Stimulated activated CD4-positive, alpha-beta T cell treated with anti-CD3 and anti-CD28 coated beads, Interleukin-15, amount 100 ng/mL, for 48 hours (primary cell): ENCODE measurements around the gene SLC25A21.
"Not testable (repeated sequence)": the region's sequence is repeated elsewhere in the genome, so short reads cannot be mapped to it uniquely, and the experiment has no call there.

Source experiments
- DNase-seq, 2 donors: peaks; one replicate each; pipeline ENCODE4 v3.0.0-alpha.2; 2020; ENCODE audit warnings: low read depth in 2 of 2

SLC25A21 gene

GRCh38 chr14:36869125-36869524 is 303.3 kb downstream of the SLC25A21 start:
- no peak for DNase-seq

DNA sequence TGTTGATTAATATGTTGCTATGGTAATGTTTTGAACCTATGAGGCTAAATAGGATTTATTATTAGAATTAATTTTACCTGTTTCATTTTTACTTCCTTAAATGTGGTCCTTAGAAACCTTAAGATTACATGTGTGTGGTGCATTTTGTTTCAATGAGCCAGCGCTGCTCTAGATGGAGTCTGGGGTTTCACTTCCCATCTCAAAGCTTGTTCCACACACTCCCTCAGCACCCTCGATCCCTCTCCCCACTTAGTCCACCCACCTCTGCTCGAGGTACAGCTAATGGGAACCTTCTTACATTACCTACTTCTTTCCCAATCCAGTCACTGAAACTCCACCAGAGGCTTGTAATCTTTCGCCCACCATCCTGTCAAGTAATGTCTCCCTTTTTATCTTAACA is 305.5 kb downstream of the SLC25A21 start:
- no peak for DNase-seq

- no peak for DNase-seq
Measured at GRCh38 chr14:36863271-36863670, 309.1 kb downstream of the SLC25A21 start.

DNA sequence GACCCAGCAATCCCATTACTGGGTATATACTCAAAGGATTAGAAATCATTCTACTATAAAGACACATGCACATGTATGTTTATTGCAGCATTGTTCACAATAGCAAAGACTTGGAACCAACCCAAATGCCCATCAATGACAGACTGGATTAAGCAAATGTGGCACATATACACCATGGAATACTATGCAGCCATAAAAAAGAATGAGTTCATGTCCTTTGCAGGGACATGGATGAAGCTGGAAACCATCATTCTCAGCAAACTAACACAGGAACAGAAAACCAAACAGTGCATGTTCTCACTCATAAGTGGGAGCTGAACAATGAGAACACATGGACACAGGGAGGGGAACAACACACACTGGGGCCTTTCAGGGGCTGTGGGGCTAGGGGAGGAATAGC is 310.2 kb downstream of the SLC25A21 start:
- DNase-seq = not testable (repeated sequence)

DNA sequence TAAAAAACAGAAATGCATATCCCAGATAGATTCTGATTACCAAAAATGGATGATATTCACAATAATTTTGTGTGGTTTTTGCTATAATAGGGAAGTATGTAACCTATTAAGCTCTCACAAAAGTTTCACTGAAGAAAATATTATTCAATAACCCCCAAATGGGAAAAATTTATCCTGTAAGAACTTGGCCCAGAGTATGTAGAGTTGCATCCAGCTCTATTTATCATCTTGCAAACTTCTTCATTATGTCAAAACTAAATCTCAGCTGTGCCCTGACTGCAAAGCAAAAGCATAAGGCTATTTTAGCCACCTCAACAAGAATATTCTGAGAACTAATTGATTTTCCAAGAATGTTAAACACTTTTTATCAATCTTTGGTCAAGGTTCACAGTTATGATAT is 311.6 kb downstream of the SLC25A21 start:
- no peak for DNase-seq

DNA sequence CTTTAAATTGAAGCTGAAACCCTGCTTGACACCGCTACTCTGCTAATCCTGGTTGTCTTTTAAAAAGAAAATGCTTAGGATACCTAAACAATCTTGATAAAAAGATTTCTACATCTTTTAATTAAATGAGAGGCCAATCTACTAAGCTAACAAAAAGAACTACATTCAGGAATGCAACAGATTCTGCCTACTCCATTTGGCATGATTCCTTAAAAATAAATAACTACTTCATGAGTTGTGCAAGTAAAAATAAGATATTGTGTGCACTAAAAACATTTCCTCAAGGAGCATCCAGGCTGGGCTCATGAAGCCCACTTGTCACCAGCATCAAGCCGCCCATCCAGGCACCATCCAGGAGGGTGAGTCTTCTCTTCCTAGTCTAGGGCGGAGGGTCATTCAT is 313.3 kb downstream of the SLC25A21 start:
- DNase-seq = no peak

GRCh38 chr14:36857842-36858445 is 314.5 kb downstream of the SLC25A21 start:
- no peak for DNase-seq

- DNase-seq = no peak
Measured at GRCh38 chr14:36857136-36857535, 315.3 kb downstream of the SLC25A21 start.

DNA sequence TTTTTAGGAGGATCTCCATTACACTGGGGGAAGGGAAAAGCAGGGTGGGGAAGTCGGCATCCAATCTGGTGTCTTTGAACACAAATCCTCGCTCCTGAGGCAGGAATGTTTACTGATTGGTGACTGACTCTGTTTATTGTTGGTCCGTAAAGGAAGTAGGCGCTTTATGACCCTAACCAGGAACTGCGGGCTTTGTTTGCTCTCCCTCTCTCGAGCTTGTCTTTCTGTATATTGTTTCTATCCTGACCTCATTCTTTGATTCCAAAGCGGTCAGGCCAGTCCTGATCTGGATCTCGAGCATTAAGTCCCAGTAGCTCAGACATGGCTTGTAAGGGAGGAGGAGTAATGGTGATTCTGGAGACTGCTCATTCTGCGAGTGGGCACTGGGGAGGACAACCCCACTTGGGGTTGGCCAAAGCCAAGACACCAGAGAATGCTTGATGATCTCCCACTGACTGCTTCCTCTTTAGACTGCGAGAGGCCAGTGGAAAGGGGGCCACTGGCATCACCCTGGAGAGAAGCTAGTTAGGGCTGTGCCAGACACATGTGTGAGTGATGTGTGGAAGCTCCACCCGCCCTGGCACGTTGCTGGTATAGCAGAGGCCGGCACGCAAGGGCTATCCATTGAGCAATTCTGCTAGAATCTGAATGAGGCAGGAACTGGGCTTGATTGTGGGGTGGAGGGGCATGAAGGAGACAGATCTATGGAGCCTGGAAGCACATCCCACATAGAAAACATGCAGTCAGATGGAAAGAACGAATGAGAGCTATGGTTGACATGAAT is 316.1 kb downstream of the SLC25A21 start:
- no peak for DNase-seq

DNA sequence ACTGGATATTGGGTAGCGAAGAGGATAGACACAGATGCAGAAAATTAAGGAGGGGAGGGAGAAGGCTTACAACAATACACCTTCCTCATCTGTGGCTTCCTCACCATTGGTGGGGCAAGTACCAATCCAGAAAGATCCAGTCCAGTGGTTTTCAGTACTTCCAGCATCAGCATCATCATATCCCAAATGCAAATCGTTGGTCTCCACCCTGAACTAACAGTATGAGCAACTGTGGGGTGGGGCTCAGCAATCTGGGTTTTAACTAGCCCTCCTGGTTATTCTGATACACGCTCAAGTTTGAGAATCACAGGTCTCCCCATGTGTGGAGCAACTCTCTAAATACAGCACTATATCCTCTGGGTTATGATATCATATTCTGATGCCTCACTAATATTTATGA is 317.0 kb downstream of the SLC25A21 start:
- DNase-seq = no peak

DNA sequence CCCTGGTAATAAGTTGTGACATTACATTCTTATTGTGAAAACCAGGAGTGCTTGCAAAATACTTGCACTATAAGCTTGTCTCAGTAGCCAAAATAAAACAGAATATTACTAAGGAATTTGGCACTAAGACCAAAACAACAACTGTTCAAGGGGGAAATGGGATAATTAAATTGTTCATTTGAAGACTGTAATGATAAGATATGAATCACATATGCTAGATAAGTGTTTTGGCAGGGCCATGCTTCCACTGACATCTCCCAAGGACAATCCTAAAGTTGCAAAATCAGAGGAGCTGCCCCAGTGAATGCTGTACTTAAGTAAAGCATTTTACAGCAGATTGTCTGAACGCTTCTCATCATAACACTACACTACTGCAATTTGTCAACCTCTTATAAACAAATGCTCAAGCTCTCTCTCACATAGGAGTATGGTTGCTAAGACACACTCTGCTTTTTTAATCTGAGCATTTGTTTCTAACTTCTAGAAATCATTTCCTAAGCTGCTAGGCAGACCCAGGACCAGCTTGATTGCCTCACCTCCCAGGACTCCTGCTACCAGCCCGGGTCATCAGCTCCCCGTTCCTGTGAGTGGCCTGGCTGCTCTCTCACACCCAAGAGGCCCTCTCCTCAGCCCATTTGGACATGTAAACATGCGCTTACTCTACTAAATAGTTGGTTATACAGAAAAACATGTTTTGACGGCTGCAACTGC is 319.3 kb downstream of the SLC25A21 start:
- no peak for DNase-seq

- DNase-seq = no peak
Measured at GRCh38 chr14:36848213-36848612, 324.2 kb downstream of the SLC25A21 start.

DNA sequence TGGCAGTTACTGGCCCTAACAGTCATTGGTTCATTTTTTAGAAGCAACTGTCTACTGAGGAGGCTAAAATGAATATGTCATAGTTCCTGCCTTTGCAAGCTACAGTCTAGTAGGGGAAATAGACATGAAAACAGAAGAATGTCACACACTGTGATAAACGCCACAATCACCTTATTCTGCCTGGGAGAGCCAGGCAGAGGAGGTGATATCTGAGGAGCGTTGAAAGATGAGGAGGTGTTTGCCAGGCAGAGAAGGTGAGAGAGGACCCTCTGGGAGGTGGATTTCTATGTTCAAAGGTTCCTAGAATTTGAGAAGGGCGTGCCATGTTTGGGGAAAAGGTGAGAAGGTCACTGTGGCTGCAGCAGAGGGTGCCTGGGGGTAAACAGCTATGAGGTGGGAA is 325.0 kb downstream of the SLC25A21 start:
- no peak for DNase-seq

GRCh38 chr14:36845356-36846012 is 326.9 kb downstream of the SLC25A21 start:
- no peak for DNase-seq

DNA sequence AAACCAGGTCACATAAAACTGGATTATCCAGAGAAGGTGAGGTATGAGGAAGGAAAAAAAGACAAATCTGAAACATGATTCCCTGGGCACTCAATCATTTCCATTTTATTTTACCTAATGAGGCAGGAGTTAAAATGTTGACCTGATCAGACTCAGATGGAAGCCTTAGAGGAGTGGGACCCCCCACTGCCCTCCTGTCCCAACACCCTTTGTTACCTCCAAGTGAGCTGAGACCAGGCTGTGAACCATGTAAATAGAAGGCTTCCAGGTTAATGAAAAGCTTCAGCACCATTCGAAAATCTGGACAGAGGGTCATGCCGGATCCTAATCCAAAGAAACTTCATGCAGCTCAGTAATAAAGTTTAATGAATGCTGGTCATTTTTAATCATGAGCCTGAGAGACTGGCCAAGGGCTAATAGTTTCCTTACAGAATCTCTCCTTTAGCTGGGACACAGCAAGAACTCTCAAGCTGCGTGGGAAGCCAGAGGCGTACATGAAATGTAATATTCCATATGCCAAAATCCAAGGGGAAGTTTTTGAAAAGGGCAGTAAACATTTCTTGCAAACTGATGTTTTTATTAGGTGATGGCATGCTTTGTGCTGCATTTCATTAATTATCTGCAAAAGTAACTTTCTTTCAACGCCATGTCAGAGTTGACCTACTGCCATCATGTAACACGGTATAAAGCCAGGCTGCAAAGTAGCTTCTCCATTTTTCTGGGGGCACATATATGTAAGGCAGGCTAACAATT is 327.8 kb downstream of the SLC25A21 start:
- no peak for DNase-seq

DNA sequence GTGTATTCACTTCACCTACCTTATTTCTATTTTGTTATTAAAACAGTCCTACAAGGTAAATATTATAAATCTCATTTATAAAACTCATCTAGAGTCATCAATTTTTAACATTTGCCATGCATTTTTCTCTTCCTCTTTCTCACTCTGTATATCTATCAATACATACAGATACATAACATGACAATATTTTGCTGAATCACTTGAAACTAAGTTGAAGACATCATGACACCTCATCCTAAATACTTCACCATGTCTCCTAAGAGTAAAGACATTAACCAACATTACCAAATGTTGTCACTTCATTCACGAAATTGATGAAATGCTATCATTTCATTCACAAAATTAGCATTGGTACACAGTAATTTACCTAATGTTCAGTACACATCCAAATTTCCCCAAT is 329.0 kb downstream of the SLC25A21 start:
- DNase-seq = no peak

- DNase-seq = no peak
Measured at GRCh38 chr14:36835128-36835527, 337.3 kb downstream of the SLC25A21 start.

GRCh38 chr14:36834293-36834692 is 338.1 kb downstream of the SLC25A21 start:
- no peak for DNase-seq

DNA sequence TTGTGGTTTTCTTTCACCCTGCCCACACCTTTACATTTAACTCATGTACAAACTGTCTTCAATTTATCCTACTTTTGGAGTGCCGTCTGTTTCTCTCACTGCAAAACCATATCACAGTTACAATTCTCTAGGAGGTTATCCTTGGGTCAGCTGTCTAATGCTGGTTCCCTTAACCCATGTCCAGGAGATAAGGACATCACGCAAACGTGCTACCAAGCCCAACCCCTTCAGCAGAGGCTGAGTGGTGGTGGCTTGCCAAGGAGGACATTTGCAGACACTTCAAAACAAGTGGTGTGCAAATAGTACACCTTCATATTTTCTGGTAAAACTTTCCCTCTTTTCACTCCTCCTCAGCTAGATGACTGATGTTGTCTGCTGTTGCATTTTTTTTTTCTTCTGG is 342.9 kb downstream of the SLC25A21 start:
- DNase-seq = no peak

GRCh38 chr14:36827861-36828260 is 344.5 kb downstream of the SLC25A21 start:
- DNase-seq = no peak

- DNase-seq = no peak
Measured at GRCh38 chr14:36826614-36827013, 345.8 kb downstream of the SLC25A21 start.

DNA sequence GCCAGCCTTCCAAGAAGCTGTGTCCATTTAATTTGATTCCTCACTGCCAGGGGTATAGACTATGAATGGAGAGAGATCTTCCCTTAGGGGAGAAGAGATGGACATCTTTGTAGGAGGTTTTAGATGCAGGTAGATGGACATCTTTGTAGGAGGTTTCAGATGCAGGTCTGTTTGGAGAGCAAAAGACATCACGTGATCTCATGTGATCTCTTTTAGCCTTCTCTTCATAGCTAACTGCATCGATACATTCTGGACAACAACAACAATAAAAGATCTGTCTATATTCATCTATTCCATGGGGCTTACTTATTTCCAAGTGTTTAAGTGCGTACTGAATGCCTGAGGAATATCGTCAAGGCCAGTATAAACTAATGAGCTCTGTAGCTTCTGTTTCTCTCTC is 347.6 kb downstream of the SLC25A21 start:
- no peak for DNase-seq
